HG03558 (cell line): ENCODE results near the gene PDE4B.
"Not testable (repeated sequence)": the region's sequence is repeated elsewhere in the genome, so short reads cannot be mapped to it uniquely, and the experiment has no call there.

ENCODE experiments used
- ATAC-seq: cut with Tn5 transposase; IDR thresholded peaks from one replicate; pipeline ENCODE4 v1.9.1; 2021; ENCODE audit warnings: moderate number of reproducible peaks; ENCODE audit not compliant: unreplicated experiment; ENCODE audit errors: extremely low read depth

PDE4B gene

GRCh38 chr1:65983500-65983899 is 190.8 kb downstream of the PDE4B start:
- no peak for ATAC-seq

GRCh38 chr1:65985393-65986066 is 192.8 kb downstream of the PDE4B start:
- ATAC-seq, result no peak

- no peak for ATAC-seq
Measured at GRCh38 chr1:65986146-65986545, 193.5 kb downstream of the PDE4B start.

GRCh38 chr1:65990161-65990560 is 197.5 kb downstream of the PDE4B start:
- no peak for ATAC-seq

- ATAC-seq, result no peak
Measured at GRCh38 chr1:65991694-65992093, 199.0 kb downstream of the PDE4B start.

- no peak for ATAC-seq
Measured at GRCh38 chr1:65992165-65992821, 199.6 kb downstream of the PDE4B start.

GRCh38 chr1:65992831-65993271 is 200.2 kb downstream of the PDE4B start:
- ATAC-seq, result no peak

- no peak for ATAC-seq
Measured at GRCh38 chr1:65994223-65994622, 201.5 kb downstream of the PDE4B start.

GRCh38 chr1:65995336-65995735 is 202.6 kb downstream of the PDE4B start:
- no peak for ATAC-seq

- ATAC-seq, result no peak
Measured at GRCh38 chr1:65995928-65996327, 203.2 kb downstream of the PDE4B start.

- no peak for ATAC-seq
Measured at GRCh38 chr1:65997693-65998092, 205.0 kb downstream of the PDE4B start.

GRCh38 chr1:65998763-65999583 is 206.3 kb downstream of the PDE4B start:
- ATAC-seq, result no peak

- no peak for ATAC-seq
Measured at GRCh38 chr1:66000033-66000637, 207.4 kb downstream of the PDE4B start.

- ATAC-seq, result no peak
Measured at GRCh38 chr1:66003690-66004089, 211.0 kb downstream of the PDE4B start.

GRCh38 chr1:66006534-66006933 is 213.8 kb downstream of the PDE4B start:
- ATAC-seq, result not testable (repeated sequence)

GRCh38 chr1:66012106-66012784 is 219.6 kb downstream of the PDE4B start:
- ATAC-seq, result no peak

GRCh38 chr1:66013371-66013770 is 220.7 kb downstream of the PDE4B start:
- ATAC-seq, result no peak

GRCh38 chr1:66022904-66023620 is 230.4 kb downstream of the PDE4B start:
- no peak for ATAC-seq

- no peak for ATAC-seq
Measured at GRCh38 chr1:66025188-66025587, 232.5 kb downstream of the PDE4B start.

- no peak for ATAC-seq
Measured at GRCh38 chr1:66028035-66028434, 235.3 kb downstream of the PDE4B start.
